CD14-positive monocyte (primary cell): ENCODE measurements around the gene MAP6. TPM values are rescaled to one million over a fixed set of nuclear protein-coding genes. Genes with fewer than 3 reads are reported as not detected.
A peak's percentile ranks its signal among the peaks of the same experiment; 100 is the strongest.

Experiments
- DNase-seq, 3 donors: peaks; one replicate each; pipeline ENCODE4 v3.0.0-alpha.2; 2011 to 2022
- H2AFZ ChIP-seq: 2 replicates; pipeline ENCODE4 v1.6.0; 2012; ENCODE audit warnings: mild to moderate bottlenecking, low read depth, low read length, inconsistent platforms; ENCODE audit not compliant: insufficient read depth, poor library complexity, severe bottlenecking
- H3K27ac ChIP-seq, 2 donors: 1 replicate in 1 of 2; 2 replicates in 1 of 2; pipeline ENCODE4 v1.5.1; 2012 to 2013; ENCODE audit warnings: low read length in 2 of 2, control low read depth in 1 of 2, inconsistent platforms in 1 of 2, low read depth in 1 of 2, mild to moderate bottlenecking in 1 of 2
- H3K27me3 ChIP-seq, 2 donors: one replicate each; pipeline versions ENCODE4 v1.6.0 to v1.6.1; 2011 to 2013; ENCODE audit warnings: low read length in 2 of 2; ENCODE audit not compliant: control insufficient read depth in 2 of 2, insufficient read depth in 2 of 2
- H3K36me3 ChIP-seq, 2 donors: replicated peaks in 1 of 2; 1 replicate in 1 of 2; 2 replicates in 1 of 2; pipeline versions ENCODE4 v1.5.1 to v1.6.1; 2012 to 2013; ENCODE audit warnings: low read length in 2 of 2, control low read depth in 1 of 2, inconsistent platforms in 1 of 2, mild to moderate bottlenecking in 1 of 2; ENCODE audit not compliant: insufficient read depth in 2 of 2, control insufficient read depth in 1 of 2
- H3K4me1 ChIP-seq, 2 donors: 1 replicate in 1 of 2; 2 replicates in 1 of 2; pipeline versions ENCODE4 v1.5.1 to v1.6.1; 2012 to 2013; ENCODE audit warnings: low read length in 2 of 2, control low read depth in 1 of 2, inconsistent platforms in 1 of 2, mild to moderate bottlenecking in 1 of 2, moderate library complexity in 1 of 2; ENCODE audit not compliant: insufficient read depth in 2 of 2, control insufficient read depth in 1 of 2
- H3K4me2 ChIP-seq: replicated peaks from 2 replicates; pipeline ENCODE3; 2012; ENCODE audit warnings: low read length, moderate library complexity, mild to moderate bottlenecking; ENCODE audit not compliant: poor library complexity, severe bottlenecking; ENCODE audit errors: extremely low read depth
- H3K4me3 ChIP-seq, 3 experiments: fragments of 200-600 bp in 1 of 3; sonication (generic) in 1 of 3; replicated peaks in 1 of 3; 1 replicate in 2 of 3; 2 replicates in 1 of 3; pipeline ENCODE4 v1.5.1; 2011 to 2013; ENCODE audit warnings: low read length in 3 of 3, mild to moderate bottlenecking in 3 of 3, control low read depth in 2 of 3, low read depth in 2 of 3, inconsistent platforms in 1 of 3, moderate library complexity in 1 of 3
- H3K79me2 ChIP-seq: 2 replicates; pipeline ENCODE4 v1.6.0; 2012; ENCODE audit warnings: mild to moderate bottlenecking, control low read depth, inconsistent platforms, low read length, moderate library complexity; ENCODE audit not compliant: insufficient read depth
- H3K9ac ChIP-seq: 2 replicates; pipeline ENCODE4 v1.6.0; 2017; ENCODE audit warnings: low read length, mild to moderate bottlenecking; ENCODE audit not compliant: insufficient read depth, poor library complexity, severe bottlenecking
- H3K9me3 ChIP-seq, 2 donors: replicated peaks in 1 of 2; 1 replicate in 1 of 2; 2 replicates in 1 of 2; pipeline versions ENCODE4 v1.5.1 to v1.6.1; 2012 to 2013; ENCODE audit warnings: low read length in 2 of 2, control low read depth in 1 of 2; ENCODE audit not compliant: control insufficient read depth in 1 of 2, insufficient read depth in 1 of 2
- H4K20me1 ChIP-seq: 2 replicates; pipeline ENCODE4 v1.6.0; 2012; ENCODE audit warnings: mild to moderate bottlenecking, low read length, control low read depth, moderate library complexity; ENCODE audit not compliant: insufficient read depth
- H3K27ac Mint-ChIP-seq, 7 donors: one replicate each; pipeline ENCODE4 v1.8.0; 2020; ENCODE audit warnings: mild to moderate bottlenecking in 7 of 7, mixed read lengths in 7 of 7, moderate library complexity in 6 of 7, inconsistent platforms in 2 of 7
- H3K27me3 Mint-ChIP-seq, 3 donors: one replicate each; pipeline ENCODE4 v1.8.0; 2021 to 2022; ENCODE audit warnings: low read depth in 3 of 3, mild to moderate bottlenecking in 3 of 3, mixed read lengths in 3 of 3, moderate library complexity in 3 of 3, inconsistent platforms in 1 of 3
- H3K36me3 Mint-ChIP-seq, 2 donors: one replicate each; pipeline ENCODE4 v1.8.0; 2020; ENCODE audit warnings: mixed read lengths in 2 of 2, inconsistent platforms in 1 of 2, mild to moderate bottlenecking in 1 of 2
- H3K4me1 Mint-ChIP-seq: one replicate; pipeline ENCODE4 v1.8.0; 2020; ENCODE audit warnings: mild to moderate bottlenecking, mixed read lengths
- H3K4me3 Mint-ChIP-seq, 2 donors: one replicate each; pipeline ENCODE4 v1.8.0; 2020; ENCODE audit warnings: mild to moderate bottlenecking in 2 of 2, mixed read lengths in 2 of 2, moderate library complexity in 1 of 2
- H3K9me3 Mint-ChIP-seq, 7 donors: one replicate each; pipeline ENCODE4 v1.8.0; 2020 to 2022; ENCODE audit warnings: mixed read lengths in 7 of 7, mild to moderate bottlenecking in 6 of 7, moderate library complexity in 6 of 7, inconsistent platforms in 2 of 7
- CTCF ChIP-seq: fragments of 200-600 bp; IDR thresholded peaks from one replicate; pipeline ENCODE4 v1.8.0; 2022; ENCODE audit warnings: antibody characterized with exemption, mild to moderate bottlenecking
- WGBS: methylation state at CpG from one replicate; pipeline ENCODE4 v1.1.5; 2013; ENCODE audit warnings: missing lambda C conversion rate; ENCODE audit not compliant: insufficient coverage; 5-methylcytosine and 5-hydroxymethylcytosine counted together
- intact Hi-C, 2 donors: fragments of 100-400 bp; cut with micrococcal nuclease; formaldehyde crosslinking; loops; one replicate each; pipeline versions ENCODE4 v1.15.0 to v1.15.1; 2023
- polyA plus RNA-seq, 3 donors: library from polyadenylated mRNA; depleted of rRNA in 1 of 3; unstranded in 2 of 3; stranded (reverse) in 1 of 3; fragments of 300-500 nt in 2 of 3; fragments of >200 nt in 1 of 3; fragmentation: Illumina TruSeq in 2 of 3; gene quantifications; 1 replicate in 2 of 3; 2 replicates in 1 of 3; pipeline ENCODE4 v1.2.3, GENCODE V29; 2012 to 2021

Gene MAP6
- polyA plus RNA-seq, 3 donors = not detected

- no peak overlapping the region for H3K4me2 ChIP-seq
- no peak overlapping the region for H3K9ac ChIP-seq
- DNase-seq = no peak
- Mint-ChIP-seq H3K36me3 (no peaks in the 10 kb centered on the region), H3K4me1 (peaks cover 5% of the 10 kb centered on the region), H3K27ac (peak overlapping the region in 1 of 7 donors; percentile 14), H3K27me3 (peaks cover 8 to 15% (median 13%) of the 10 kb centered on the region in 3 donors), H3K9me3 (peaks cover 0 to 2% (median 0%) of the 10 kb centered on the region in 7 donors), H3K4me3 (no peak overlapping the region)
- H2AFZ ChIP-seq = no peak overlapping the region
- no peaks in the 10 kb centered on the region for H3K36me3 ChIP-seq
- no peak for TF ChIP-seq CTCF
- no peak overlapping the region for H3K27ac ChIP-seq
- H3K9me3 ChIP-seq = no peaks in the 10 kb centered on the region
- intact Hi-C loops = no loop called here
- H3K4me1 ChIP-seq = no peaks in the 10 kb centered on the region
- no peaks in the 10 kb centered on the region for H4K20me1 ChIP-seq
- no peak overlapping the region for H3K4me3 ChIP-seq
- no peaks in the 10 kb centered on the region for H3K79me2 ChIP-seq
- H3K27me3 ChIP-seq = no peaks in the 10 kb centered on the region
- WGBS = 93% methylated on average over 3 of the region's 6 CpGs
These were observed 74.6 kb downstream of the MAP6 start for GRCh38 chr11:75594211-75594610.

GRCh38 chr11:75593286-75593915, 75.4 kb downstream of the MAP6 start:
- no peak overlapping the region for H3K9ac ChIP-seq
- no peak overlapping the region for H3K27ac ChIP-seq
- H2AFZ ChIP-seq = no peak overlapping the region
- H3K4me1 Mint-ChIP-seq = peaks cover 5% of the 10 kb centered on the region
- no peak overlapping the region for H3K27ac Mint-ChIP-seq
- H3K4me2 ChIP-seq = no peak overlapping the region
- H3K4me3 Mint-ChIP-seq = no peak overlapping the region
- H3K27me3 ChIP-seq = no peaks in the 10 kb centered on the region
- H3K36me3 Mint-ChIP-seq = no peaks in the 10 kb centered on the region
- no peaks in the 10 kb centered on the region for H3K79me2 ChIP-seq
- DNase-seq = no peak
- no CpG with 5 or more reads among the region's 2 CpGs for WGBS
- no peaks in the 10 kb centered on the region for H4K20me1 ChIP-seq
- peaks cover 9 to 16% (median 15%) of the 10 kb centered on the region in 3 donors for H3K27me3 Mint-ChIP-seq
- no peak overlapping the region for H3K4me3 ChIP-seq
- intact Hi-C loops = no loop called here
- no peaks in the 10 kb centered on the region for H3K4me1 ChIP-seq
- H3K36me3 ChIP-seq = no peaks in the 10 kb centered on the region
- H3K9me3 Mint-ChIP-seq = peaks cover 0 to 2% (median 0%) of the 10 kb centered on the region in 7 donors
- H3K9me3 ChIP-seq = no peaks in the 10 kb centered on the region
- TF ChIP-seq CTCF = no peak
